Neural progenitor cell (in vitro differentiated cells): ENCODE measurements around the gene INTS15. TPM values are rescaled to one million over a fixed set of nuclear protein-coding genes. Genes with fewer than 3 reads are reported as not detected.

ENCODE experiments used
- DNase-seq: peaks from one replicate; pipeline ENCODE4 v3.0.0-alpha.2; 2016; ENCODE audit warnings: low spot score
- H2AFZ ChIP-seq: fragments of 200-600 bp; sonication (generic); replicated peaks from 2 replicates; pipeline ENCODE4 v1.6.1; 2016; ENCODE audit warnings: antibody characterized with exemption
- H3F3A ChIP-seq: fragments of 200-600 bp; sonication (generic); 2 replicates; pipeline ENCODE4 v1.6.1; 2016; ENCODE audit warnings: antibody characterized with exemption, low read depth
- H3K27ac ChIP-seq: fragments of 200-600 bp; sonication (generic); 2 replicates; pipeline ENCODE4 v1.5.1; 2016; ENCODE audit warnings: mild to moderate bottlenecking
- H3K27me3 ChIP-seq: fragments of 200-600 bp; sonication (generic); 2 replicates; pipeline ENCODE4 v1.6.1; 2016; ENCODE audit warnings: mild to moderate bottlenecking, moderate library complexity
- H3K36me3 ChIP-seq: fragments of 200-600 bp; sonication (generic); 2 replicates; pipeline ENCODE4 v1.5.1; 2016
- H3K4me1 ChIP-seq: fragments of 200-600 bp; sonication (generic); 2 replicates; pipeline ENCODE4 v1.6.1; 2016; ENCODE audit warnings: mixed run types
- H3K4me2 ChIP-seq: fragments of 200-600 bp; sonication (generic); 2 replicates; pipeline ENCODE4 v1.6.1; 2016
- H3K4me3 ChIP-seq: fragments of 200-600 bp; sonication (generic); 2 replicates; pipeline ENCODE4 v1.5.1; 2016
- H3K79me2 ChIP-seq: fragments of 200-600 bp; sonication (generic); 2 replicates; pipeline ENCODE4 v1.6.1; 2016; ENCODE audit warnings: low read depth
- H3K9ac ChIP-seq: fragments of 200-600 bp; sonication (generic); 2 replicates; pipeline ENCODE4 v1.6.1; 2016
- H3K9me3 ChIP-seq: fragments of 200-600 bp; sonication (generic); 2 replicates; pipeline ENCODE4 v1.5.1; 2016; ENCODE audit warnings: low read depth
- H4K20me1 ChIP-seq: fragments of 200-600 bp; sonication (generic); 2 replicates; pipeline ENCODE4 v1.6.1; 2016; ENCODE audit warnings: low read depth
- H3K27ac Mint-ChIP-seq: 3 replicates; pipeline ENCODE4 v1.8.0; 2021; ENCODE audit warnings: mixed read lengths
- H3K27me3 Mint-ChIP-seq: 2 replicates; pipeline ENCODE4 v1.8.0; 2022; ENCODE audit warnings: low read depth, mild to moderate bottlenecking, inconsistent platforms, moderate library complexity, mixed read lengths; ENCODE audit not compliant: insufficient read depth
- H3K36me3 Mint-ChIP-seq: 3 replicates; pipeline ENCODE4 v1.8.0; 2021; ENCODE audit warnings: mixed read lengths
- H3K4me1 Mint-ChIP-seq: 3 replicates; pipeline ENCODE4 v1.8.0; 2021; ENCODE audit warnings: mixed read lengths
- H3K4me3 Mint-ChIP-seq: 3 replicates; pipeline ENCODE4 v1.8.0; 2021; ENCODE audit warnings: mild to moderate bottlenecking, moderate library complexity, mixed read lengths
- H3K9me3 Mint-ChIP-seq: 3 replicates; pipeline ENCODE4 v1.8.0; 2020; ENCODE audit warnings: mixed read lengths
- EZH2 ChIP-seq: fragments of 200-600 bp; sonication (generic); IDR thresholded peaks from 2 replicates; pipeline ENCODE4 v1.6.1; 2017; ENCODE audit warnings: antibody characterized with exemption, mild to moderate bottlenecking, moderate library complexity
- EZH2phosphoT487 ChIP-seq: fragments of 200-600 bp; sonication (generic); IDR thresholded peaks from 2 replicates; pipeline ENCODE4 v1.6.1; 2017; ENCODE audit warnings: antibody characterized with exemption
- total RNA-seq: library from RNA; depleted of rRNA; stranded (reverse); fragments of >200 nt; gene quantifications from 2 replicates; pipeline ENCODE4 v1.2.3, GENCODE V29; 2015; ENCODE audit warnings: low replicate concordance
- TF ChIP-seq, protein P1 (sequence below): fragments of 200-600 bp; sonication (generic); IDR thresholded peaks from 2 replicates; pipeline ENCODE4 v1.5.1; 2017; ENCODE audit warnings: antibody characterized with exemption, mild to moderate bottlenecking

INTS15 gene
- total RNA-seq, 1 donor from 2014 or later = 13.7 TPM

- H3F3A ChIP-seq = peaks cover under 1% of the 10 kb centered on the region
- no peak overlapping the region for H3K4me3 Mint-ChIP-seq
- H3K4me3 ChIP-seq = no peak overlapping the region
- TF ChIP-seq, protein P1, sequence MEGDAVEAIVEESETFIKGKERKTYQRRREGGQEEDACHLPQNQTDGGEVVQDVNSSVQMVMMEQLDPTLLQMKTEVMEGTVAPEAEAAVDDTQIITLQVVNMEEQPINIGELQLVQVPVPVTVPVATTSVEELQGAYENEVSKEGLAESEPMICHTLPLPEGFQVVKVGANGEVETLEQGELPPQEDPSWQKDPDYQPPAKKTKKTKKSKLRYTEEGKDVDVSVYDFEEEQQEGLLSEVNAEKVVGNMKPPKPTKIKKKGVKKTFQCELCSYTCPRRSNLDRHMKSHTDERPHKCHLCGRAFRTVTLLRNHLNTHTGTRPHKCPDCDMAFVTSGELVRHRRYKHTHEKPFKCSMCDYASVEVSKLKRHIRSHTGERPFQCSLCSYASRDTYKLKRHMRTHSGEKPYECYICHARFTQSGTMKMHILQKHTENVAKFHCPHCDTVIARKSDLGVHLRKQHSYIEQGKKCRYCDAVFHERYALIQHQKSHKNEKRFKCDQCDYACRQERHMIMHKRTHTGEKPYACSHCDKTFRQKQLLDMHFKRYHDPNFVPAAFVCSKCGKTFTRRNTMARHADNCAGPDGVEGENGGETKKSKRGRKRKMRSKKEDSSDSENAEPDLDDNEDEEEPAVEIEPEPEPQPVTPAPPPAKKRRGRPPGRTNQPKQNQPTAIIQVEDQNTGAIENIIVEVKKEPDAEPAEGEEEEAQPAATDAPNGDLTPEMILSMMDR = no peak
- TF ChIP-seq EZH2phosphoT487 = no peak
- no peak for TF ChIP-seq EZH2
- no peaks in the 10 kb centered on the region for H4K20me1 ChIP-seq
- peaks cover 24% of the 10 kb centered on the region for H3K9me3 Mint-ChIP-seq
- H3K4me2 ChIP-seq = no peak overlapping the region
- peaks cover 35% of the 10 kb centered on the region for H3K36me3 Mint-ChIP-seq
- no peaks in the 10 kb centered on the region for H3K79me2 ChIP-seq
- no peaks in the 10 kb centered on the region for H3K27me3 ChIP-seq
- H3K4me1 ChIP-seq = peaks cover 1% of the 10 kb centered on the region
- H3K27ac Mint-ChIP-seq = no peak overlapping the region
- no peaks in the 10 kb centered on the region for H3K36me3 ChIP-seq
- H3K27ac ChIP-seq = no peak overlapping the region
- no peak overlapping the region for H3K9ac ChIP-seq
- no peaks in the 10 kb centered on the region for H3K4me1 Mint-ChIP-seq
- no peak for DNase-seq
- H3K27me3 Mint-ChIP-seq = peaks cover 24% of the 10 kb centered on the region
- H2AFZ ChIP-seq = no peak overlapping the region
- no peaks in the 10 kb centered on the region for H3K9me3 ChIP-seq
Measured at GRCh38 chr7:6653071-6654003, 63.5 kb downstream of the INTS15 start.

GRCh38 chr7:6654113-6654841, 64.5 kb downstream of the INTS15 start:
- Histone ChIP-seq H3K79me2 (no peaks in the 10 kb centered on the region), H3F3A (peaks cover 10% of the 10 kb centered on the region), H3K4me1 (peaks cover 10% of the 10 kb centered on the region), H4K20me1 (no peaks in the 10 kb centered on the region), H3K9me3 (no peaks in the 10 kb centered on the region), H2AFZ (no peak overlapping the region), H3K4me2 (no peak overlapping the region), H3K36me3 (no peaks in the 10 kb centered on the region), H3K9ac (no peak overlapping the region), H3K4me3 (no peak overlapping the region), H3K27me3 (no peaks in the 10 kb centered on the region), H3K27ac (no peak overlapping the region)
- Mint-ChIP-seq H3K27ac (no peak overlapping the region), H3K4me3 (no peak overlapping the region), H3K27me3 (peaks cover 24% of the 10 kb centered on the region), H3K4me1 (peaks cover 7% of the 10 kb centered on the region), H3K9me3 (peaks cover 24% of the 10 kb centered on the region), H3K36me3 (peaks cover 35% of the 10 kb centered on the region)
- TF ChIP-seq, protein P1 = no peak
- no peak for TF ChIP-seq EZH2
- DNase-seq = no peak

- no peak overlapping the region for H3K4me3 Mint-ChIP-seq
- H4K20me1 ChIP-seq = no peaks in the 10 kb centered on the region
- H3K4me1 ChIP-seq = peaks cover 15% of the 10 kb centered on the region
- peaks cover 10% of the 10 kb centered on the region for H3F3A ChIP-seq
- no peaks in the 10 kb centered on the region for H3K36me3 ChIP-seq
- H3K4me3 ChIP-seq = no peak overlapping the region
- peaks cover 24% of the 10 kb centered on the region for H3K27me3 Mint-ChIP-seq
- H3K36me3 Mint-ChIP-seq = peaks cover 33% of the 10 kb centered on the region
- no peak overlapping the region for H3K4me2 ChIP-seq
- H2AFZ ChIP-seq = no peak overlapping the region
- no peaks in the 10 kb centered on the region for H3K27me3 ChIP-seq
- H3K27ac ChIP-seq = no peak overlapping the region
- no peak overlapping the region for H3K9ac ChIP-seq
- peaks cover 12% of the 10 kb centered on the region for H3K4me1 Mint-ChIP-seq
- H3K9me3 ChIP-seq = no peaks in the 10 kb centered on the region
- H3K9me3 Mint-ChIP-seq = peaks cover 26% of the 10 kb centered on the region
- no peak for DNase-seq
- H3K27ac Mint-ChIP-seq = no peak overlapping the region
- TF ChIP-seq EZH2 (no peak), EZH2phosphoT487 (no peak)
- TF ChIP-seq, protein P1 = no peak
- H3K79me2 ChIP-seq = no peaks in the 10 kb centered on the region
Measured at GRCh38 chr7:6654842-6655610, 65.2 kb downstream of the INTS15 start.
